MM.1S (cell line): ENCODE data around the gene ADCY5.

Experiments
- CTCF ChIP-seq: fragments of 300-600 bp; sonication (generic); IDR thresholded peaks from 2 replicates; pipeline ENCODE4 v1.5.1; 2016; ENCODE audit warnings: antibody characterized with exemption, low read length, mixed read lengths
- EZH2 ChIP-seq: fragments of 300-600 bp; sonication (generic); optimal IDR thresholded peaks from 2 replicates; pipeline ENCODE3; 2017; ENCODE audit warnings: low read depth, mild to moderate bottlenecking, antibody characterized with exemption, low read length, mixed read lengths
- EZH2phosphoT487 ChIP-seq: fragments of 300-600 bp; sonication (generic); IDR thresholded peaks from 2 replicates; pipeline ENCODE4 v1.6.1; 2018; ENCODE audit warnings: antibody characterized with exemption, low read length

- TF ChIP-seq CTCF (no peak), EZH2 (no peak), EZH2phosphoT487 (no peak)
Measured at GRCh38 chr3:123447749-123448517, 957 bp downstream of the ADCY5 start.
